Hypothalamus (tissue), 51 donors: ENCODE results near the gene CTDSP2.
"Not testable (repeated sequence)": the region's sequence is repeated elsewhere in the genome, so short reads cannot be mapped to it uniquely, and the experiment has no call there.

Source experiments
- DNase-seq, 51 donors: peaks; one replicate each; lab custom pipeline; 2025; lab: John Stamatoyannopoulos, UW

Gene CTDSP2, protein sequence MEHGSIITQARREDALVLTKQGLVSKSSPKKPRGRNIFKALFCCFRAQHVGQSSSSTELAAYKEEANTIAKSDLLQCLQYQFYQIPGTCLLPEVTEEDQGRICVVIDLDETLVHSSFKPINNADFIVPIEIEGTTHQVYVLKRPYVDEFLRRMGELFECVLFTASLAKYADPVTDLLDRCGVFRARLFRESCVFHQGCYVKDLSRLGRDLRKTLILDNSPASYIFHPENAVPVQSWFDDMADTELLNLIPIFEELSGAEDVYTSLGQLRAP

DNA sequence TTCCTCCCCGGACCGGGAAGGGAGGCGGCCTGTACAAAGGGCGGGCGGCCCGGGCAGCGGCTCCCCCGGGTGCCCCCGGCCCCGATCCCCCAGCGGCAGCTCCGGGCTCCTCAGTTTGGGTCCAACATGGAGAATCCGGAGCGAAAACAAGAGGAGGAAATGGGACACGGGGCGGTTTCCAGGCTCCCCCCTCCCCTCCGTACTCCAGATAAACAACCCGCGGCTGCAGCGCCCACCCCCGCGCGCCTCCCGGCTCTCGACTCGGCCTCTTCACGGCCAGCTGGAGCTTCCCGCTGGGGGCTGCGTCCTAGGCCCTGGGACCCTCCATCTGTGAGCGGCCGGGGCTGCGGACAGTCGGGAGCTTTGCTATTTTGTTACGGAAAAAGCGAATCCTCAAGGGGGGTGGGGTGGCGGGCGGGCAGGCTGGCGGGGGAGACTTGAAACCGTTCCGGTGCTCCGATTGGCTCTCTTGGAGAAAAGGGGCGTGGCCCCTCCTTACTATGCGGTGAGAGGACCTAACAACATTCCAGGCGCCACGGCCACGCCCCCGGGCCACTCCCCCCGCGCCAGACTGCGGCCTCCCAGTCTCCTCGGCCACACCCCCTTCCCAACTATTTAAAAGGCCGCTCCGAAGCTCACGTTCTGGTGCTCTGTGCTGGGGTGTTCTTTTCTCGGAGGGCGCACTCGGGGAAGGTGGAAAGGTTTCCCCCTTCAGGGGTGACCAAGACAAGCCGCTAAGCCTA lies at the start of gene CTDSP2:
TSS of gene CTDSP2 (minus strand) at position 153 of the 743 bp plus-strand sequence. CDS start 294 bp downstream, outside the sequence.
- DNase-seq, result peak; percentile 85 to 100 (median 98)

DNA sequence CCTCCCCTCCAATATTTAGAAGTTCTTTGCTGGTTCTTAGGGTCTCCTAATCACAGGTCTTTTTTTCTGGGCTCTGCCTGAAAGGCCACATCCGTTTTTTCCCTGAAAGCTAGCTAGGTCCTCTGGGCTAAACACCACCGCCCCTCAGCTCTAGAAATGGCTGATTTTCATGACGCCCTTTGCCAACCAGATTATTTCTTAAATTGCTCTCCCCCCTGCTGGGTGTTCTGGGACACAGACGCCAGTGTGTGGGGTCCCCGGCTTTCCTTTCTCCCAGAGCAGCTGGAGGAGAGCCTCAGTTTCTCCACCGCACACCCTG lies 49.5 kb upstream of the CTDSP2 start:
- DNase-seq, result peak in 8 of 51 donors; percentile 24 to 66 (median 42)

DNA sequence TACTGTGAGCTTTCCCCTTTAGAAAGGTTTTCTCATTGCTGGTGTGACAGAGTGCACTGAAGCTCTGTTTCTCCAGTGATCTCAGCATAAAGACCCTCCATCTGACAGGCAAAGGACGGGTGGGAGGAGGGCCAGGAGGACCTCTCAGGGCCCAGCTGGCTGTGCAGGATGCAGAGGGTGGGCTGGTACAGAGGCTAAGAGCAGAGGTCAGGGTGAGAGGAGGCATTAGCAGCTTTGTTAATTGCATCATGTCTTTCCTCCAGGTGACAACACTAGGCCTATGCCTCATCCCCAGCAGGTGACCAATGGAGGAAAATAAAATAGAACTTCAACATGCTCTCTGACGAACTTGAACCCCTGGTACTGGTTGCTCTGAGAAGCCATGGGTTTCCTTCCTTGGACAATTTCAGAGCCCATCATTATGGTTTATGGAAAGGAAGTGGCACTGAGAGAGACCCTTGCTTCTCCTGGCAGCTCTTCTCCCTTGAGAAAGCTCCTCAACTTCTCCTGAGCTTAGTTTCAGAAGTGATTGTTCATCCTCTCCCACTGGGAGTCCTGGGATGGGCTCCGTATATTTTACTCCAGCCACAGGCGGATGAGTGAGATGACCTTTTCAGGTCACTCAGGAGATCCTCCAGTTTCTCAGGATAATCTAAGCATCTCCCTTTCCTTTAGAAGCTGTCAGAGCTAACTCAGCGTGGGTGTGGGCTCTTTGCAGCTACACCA lies 49.0 kb upstream of the CTDSP2 start:
- peak in 1 of 51 donors; percentile 17 for DNase-seq

DNA sequence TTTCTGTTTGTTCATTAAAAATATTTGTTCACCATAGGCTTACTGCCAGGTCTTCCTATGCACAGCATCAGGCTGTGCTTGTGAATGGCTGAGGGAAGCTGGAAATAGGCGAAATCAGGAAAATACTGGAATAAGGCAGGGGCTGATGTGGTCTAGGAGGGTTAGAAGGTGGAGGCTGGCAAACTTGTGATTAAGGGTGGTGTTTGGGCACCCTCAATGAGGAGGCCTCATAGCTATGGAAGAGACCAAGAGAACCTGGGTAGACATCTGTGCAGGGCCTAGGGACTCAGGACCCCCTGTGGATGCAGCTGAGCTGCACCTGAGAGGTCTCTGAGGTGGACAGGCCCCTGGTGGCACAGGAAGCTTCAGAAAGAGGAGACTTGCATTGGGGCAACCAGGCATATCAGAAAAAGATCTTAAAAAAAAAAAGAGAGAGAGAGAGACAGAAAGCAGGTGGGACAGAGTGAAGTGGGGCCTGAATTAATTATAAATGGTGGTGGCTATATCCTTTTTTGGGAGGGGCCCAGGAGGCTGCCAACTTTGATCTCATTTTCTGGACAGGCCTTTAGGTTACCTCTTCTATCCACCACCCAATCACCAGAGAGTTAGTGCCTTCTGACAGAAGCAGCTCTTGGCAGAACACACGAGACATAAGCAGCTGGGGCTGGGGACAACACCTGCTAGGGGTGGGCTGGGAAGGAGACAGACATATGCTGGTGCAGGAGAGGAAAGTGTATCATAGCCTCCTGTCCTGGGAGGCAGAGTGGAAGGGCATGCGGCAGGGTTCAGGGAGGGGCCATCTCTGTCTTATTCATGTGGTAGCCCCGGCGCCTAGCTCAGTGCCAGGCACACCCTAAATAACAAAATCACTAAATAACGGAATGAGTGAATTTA lies 48.1 kb upstream of the CTDSP2 start:
- peak in 1 of 51 donors; percentile 6 for DNase-seq

DNA sequence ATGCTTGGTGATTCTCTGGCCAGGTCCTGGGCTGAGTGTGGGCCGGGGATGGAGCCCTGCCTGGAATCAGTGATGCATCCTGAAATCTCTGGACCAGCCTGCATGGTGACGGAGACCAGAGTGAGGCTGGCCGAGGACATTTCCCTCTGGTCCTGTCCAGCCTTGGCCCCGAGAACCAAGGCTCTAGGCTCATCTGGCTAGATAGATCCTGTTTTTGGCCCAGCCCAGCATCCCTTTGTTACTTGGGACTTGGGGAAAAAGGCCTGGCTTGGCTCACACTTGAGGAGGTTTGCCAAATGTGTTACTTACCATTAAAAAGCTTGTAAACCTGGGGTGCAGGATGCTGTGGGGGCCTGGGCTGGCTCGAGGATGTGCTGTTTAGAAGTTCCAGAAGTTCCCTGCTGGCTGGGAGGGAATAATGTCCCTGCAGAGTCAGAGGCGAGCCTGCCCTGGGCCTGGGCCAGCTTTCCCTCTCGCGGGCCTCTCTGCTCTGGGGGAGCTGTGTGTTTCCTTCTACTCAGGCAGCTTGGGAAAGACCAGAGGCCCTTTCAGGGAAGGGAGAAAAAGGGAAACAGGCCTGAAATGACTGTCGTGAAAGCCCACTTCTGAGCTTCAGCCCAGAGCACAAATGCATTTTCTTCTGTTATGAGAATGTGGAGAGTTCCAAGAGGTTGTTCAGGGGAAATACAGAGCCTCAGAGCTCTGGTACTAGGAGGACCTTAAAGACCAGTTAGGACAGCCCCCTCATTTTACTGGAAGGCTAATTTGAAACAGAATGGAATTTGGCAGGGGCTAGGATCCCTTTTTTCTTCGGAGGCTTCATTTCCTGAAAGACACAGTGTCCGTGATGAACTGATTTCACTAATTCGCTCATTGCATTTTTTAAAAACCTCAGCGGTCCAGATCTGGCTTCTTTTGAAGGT lies 47.2 kb upstream of the CTDSP2 start:
- DNase-seq, result peak in 50 of 51 donors; percentile 25 to 91 (median 78)

DNA sequence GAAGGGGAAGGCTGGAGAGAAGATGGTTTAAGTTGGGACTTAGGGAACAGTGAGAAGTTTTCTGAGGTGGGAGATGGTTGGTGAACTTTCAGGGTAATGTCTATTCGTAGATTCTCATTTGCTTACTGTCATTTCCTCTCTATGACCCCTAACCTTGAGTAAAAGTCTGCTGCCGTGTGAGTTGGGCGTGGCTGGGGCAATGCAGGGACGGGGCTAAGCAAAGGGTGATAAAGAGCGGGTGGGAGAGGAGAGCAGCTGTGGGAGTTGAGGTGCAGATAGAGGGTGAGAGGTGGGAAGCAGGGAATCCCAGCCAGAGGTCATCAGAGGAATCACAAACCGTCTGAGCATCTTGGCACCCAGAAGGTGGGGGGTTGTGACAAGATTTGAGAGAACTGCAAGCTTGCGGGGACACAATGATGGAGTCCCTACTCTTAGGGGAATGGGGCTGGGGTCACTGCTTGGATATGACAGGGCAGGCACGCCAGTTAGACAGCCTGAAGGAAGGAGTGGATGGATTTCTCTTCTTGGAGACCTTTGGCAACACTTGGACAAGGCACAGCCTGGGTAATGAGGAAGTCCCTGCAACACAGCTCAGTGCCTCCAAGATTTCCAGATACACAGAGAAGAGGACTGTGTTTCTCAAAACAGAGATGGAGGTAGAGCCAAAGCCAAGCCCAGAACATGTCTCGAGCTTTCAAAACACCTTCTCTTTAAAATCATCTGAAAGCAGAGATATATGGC lies 45.9 kb upstream of the CTDSP2 start:
- no peak for DNase-seq

DNA sequence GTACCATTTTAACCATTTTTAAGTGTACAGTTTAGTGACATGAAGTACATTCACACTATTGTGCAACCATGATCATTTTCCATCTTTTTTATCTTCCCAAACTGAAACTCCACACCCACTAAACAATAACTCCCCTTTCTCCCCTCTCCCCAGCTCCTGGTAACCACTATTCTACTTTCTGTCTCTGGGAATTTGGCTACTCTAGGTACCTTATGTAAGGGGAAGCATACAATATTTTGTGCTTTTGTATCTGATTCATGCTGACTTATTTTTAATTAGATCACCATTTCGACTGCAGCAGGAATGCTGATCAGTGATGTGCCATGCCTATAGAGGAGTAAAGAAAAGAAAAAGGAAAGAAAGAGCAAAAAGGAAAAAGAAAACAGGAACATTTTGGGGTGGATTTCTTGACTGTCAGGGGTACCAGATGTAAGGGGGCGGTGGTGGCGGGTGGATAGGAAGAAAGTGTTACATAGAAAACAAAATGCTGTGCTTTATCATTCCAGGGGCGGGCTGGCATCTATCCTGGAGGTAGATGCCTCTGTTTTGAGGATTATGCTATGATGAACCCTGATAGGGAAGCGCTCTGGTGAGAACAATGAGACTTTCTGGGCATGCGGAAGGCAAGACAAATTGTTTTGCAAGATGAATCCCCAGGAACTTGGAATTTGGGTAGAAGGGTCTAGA lies 45.2 kb upstream of the CTDSP2 start:
- DNase-seq, result peak in 1 of 51 donors; percentile 47

DNA sequence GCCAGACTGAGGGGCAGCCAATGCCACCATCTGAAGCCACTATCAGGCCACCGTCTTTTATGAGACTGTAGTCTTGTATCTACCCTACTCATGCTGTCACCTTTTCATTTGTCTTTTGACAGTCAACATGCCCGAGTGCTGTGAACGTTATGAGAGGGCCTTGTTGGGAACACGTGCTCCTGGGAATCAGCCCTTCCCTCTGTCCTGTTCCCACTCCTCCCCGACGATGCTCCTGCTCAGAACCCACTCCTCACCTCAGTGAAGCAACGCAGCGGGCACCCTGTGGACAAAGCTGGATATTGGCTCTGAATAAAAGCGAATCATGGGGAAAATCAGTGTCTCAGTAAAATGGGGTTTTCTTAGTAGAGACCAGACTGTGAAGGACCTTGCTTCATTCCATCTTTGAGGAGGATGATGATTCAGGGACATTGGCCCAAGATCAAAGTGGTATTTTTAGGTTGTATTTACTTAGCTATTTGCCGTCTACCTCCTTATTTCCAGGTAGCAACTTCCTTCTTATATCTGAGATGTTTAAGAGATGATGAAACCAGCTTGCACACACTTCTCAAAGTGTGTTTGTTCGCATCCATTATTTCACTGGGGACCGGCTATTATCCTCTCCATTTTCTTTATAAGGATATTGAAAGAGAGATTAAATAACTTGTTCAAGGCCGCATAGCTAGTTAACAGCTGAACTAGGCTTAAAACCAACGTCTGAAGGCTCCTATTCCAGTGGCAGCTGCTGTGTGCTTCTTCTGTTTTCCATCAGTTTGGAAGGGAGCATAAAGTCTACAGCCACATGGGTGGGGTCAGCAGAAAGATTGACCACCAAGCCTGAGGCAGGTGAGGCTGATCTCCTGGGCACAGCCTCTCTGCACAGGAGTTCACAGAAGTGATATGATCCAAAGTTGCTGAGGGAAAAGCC lies 43.9 kb upstream of the CTDSP2 start:
- no peak for DNase-seq

DNA sequence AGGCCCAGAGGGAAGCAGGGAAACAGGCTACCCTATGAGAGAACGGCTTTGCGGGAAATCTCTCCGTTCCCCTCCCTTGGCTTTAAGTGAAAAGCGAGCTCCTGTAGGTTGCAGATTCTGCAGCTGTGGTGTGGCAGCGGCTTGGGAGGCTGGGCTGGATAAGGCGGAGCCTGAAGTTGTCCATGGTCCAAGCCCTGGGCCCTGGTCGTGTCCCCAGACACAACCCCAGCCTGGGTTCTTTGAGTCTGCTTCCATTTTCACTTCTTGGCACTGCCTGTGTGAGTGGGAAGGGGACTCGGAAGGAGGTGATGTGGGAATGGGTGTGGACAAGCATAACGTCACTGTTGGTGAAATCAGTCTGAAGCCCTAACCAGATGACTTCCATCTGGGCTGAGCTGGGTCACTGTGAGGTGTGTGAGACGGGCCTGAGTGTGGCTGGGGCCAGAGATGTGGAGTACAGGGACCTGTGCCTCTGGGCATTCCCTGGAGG lies 43.0 kb upstream of the CTDSP2 start:
- peak in 11 of 51 donors; percentile 6 to 44 (median 18) for DNase-seq

DNA sequence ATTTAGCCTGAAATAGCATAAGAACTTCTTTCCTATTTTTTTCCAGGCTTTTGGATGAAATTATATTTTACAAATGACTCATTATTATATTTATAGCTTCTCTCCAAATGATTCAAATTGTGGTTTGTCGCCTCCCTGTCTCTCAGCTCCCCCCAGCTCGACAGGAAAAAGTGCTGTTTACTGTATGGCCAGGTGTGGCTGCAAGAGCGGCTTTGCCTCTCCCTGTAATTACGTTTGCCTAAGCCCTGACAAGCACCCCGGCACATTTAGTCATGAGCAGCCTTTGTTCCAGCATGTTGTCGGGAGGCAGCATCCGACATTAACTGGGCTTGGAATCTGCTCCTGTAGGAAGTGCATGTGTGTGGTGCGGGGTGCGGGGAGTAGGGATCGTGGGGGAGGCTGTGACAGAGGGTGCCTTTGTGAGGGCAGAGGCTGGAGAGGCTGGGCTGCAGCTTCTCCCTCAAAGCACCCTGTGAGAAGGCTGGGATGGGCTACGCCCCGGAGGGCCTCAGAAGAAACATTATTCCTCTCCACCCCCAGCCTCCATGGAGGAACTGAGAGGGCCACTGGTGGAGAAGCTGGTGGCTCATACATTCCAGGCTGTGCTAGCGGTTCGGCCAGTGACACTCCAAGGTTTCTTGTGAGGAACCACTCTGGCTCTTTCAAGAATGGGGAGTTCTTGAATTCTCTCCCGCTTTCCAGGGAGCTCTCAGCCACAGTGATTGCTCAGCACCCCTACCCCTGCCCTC lies 42.1 kb upstream of the CTDSP2 start:
- peak in 40 of 51 donors; percentile 8 to 80 (median 44) for DNase-seq

DNA sequence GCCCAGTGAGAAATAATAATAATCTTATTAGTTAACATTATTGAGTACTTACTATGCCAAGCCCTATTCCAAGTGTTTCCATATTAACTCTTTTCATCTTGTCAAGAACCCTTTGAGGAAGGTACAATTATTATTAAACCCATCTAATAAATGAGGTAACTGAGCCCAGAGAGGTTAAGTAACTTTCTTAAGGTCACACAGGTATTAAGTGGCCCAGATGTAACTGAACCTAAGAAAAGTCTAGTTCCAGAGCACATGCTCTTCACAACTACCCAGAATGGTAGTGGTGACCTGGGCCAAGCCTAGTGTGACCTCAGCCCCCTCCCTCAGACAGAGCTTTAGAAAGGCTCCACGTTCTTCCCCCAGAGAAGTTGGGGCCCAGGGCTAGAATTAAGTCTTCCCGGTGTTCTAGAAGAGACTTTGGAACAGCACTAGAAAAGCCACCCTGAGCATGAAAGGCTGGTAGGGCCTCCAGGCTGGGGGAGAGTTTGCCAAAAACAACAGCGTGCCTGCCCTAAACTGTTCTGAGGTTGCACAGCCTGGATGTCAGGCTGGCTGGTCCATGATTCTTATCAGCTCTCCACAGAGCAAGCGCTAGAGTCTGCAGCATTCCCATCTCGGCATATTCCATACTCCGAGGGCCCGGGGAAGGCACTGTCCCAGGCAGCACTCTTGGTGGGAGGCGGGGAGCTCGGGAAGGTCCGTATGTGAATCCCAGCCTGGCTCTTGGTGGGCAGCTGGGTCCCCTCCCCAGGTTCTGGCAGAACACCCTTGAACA lies 41.3 kb upstream of the CTDSP2 start:
- DNase-seq, result peak in 5 of 51 donors; percentile 14 to 63 (median 16)

DNA sequence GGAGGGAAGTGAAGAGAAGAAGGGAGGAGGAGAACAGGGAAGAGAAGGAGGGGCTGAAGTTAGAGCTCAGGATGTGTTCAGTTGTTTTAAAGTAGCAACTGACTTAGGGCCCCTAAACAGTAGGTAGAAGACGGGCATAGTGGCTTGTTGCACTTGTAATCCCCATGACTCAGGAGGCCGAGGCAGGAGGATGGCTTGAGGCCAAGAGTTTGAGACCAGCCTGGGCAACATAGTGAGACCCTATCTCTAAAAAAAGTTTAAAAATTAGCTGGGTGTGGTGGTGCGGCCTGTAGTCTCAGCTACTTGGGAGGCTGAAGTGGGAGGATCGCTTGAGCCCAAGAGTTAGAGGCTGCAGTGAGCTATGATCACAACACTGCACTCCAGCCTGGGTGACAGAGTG lies 40.4 kb upstream of the CTDSP2 start:
- not testable (repeated sequence) for DNase-seq

DNA sequence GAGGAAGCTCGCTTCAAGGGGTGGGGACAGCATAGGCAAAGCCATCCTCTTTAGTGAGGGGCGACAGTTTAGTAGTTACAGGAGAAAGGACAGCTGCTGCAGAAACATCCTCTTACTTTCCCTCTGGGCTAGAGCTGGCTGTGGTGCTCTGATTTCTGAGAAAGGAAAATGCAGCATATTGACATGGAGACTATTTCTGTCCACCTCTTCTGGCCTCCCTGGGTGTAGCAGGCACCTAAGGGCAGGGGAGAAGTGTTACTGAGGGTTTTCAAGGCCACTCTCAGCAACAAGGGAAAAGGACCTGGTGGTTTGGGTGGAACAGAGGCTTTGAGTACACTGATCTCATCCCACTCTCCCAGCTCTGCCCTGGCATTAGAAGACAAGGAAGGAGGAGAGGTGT lies 40.0 kb upstream of the CTDSP2 start:
- DNase-seq, result no peak

DNA sequence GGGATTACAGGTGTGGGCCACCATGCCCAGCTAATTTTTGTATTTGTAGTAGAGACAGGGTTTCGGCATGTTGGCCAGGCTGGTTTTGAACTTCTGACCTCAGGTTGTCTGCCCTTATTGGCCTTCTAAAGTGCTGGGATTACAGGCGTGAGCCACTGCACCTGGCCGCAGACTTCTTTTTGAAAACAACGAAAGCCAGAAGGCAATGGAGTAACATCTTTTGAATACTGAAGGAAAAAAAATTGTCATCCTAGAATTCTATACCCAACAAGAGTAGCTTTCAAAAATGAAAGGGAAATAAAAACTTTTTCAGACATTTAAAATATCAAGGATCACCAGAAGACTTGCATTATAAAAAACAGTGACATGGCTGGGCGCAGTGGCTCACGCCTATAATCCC lies 38.7 kb upstream of the CTDSP2 start:
- DNase-seq, result no peak

DNA sequence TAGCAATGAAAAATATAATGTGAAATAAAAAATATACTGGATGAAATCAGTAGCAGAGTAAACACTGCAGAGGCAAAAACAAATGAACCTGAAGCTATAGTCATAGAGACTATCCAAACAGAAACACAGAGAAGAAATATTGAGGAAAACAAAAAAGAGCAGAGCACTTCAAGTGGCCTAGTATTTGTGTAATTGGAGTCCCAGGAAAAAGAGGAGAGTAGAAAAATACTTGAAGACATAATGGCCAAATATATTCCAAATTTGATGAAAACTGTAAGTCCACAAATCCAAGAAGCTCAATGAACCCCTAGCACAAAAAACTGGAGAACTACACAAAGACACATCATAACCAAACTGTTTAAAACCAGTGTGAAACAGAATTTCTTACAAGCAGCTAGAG lies 37.2 kb upstream of the CTDSP2 start:
- no peak for DNase-seq
